Peyer's patch (tissue), 4 donors: ENCODE results near the gene OARD1. TPM values are rescaled to one million over a fixed set of nuclear protein-coding genes. Genes with fewer than 3 reads are reported as not detected.

ENCODE experiments used
- DNase-seq, 3 donors: peaks; one replicate each; pipeline ENCODE4 v3.0.0-alpha.2; 2017 to 2019
- H3K27ac ChIP-seq, 4 donors: fragments of 200-600 bp; sonication (generic); one replicate each; pipeline ENCODE4 v1.5.1; 2016 to 2019
- H3K27me3 ChIP-seq, 2 donors: fragments of 200-600 bp; sonication (generic); one replicate each; pipeline ENCODE4 v1.5.1; 2019
- H3K36me3 ChIP-seq, 3 donors: fragments of 200-600 bp; sonication (generic); one replicate each; pipeline ENCODE4 v1.5.1; 2016 to 2019
- H3K4me1 ChIP-seq, 4 donors: fragments of 200-600 bp; sonication (generic); one replicate each; pipeline ENCODE4 v1.5.1; 2016 to 2019
- H3K4me3 ChIP-seq, 4 donors: fragments of 200-600 bp; sonication (generic); 1 replicate in 3 of 4; 2 replicates in 1 of 4; pipeline ENCODE4 v1.5.1; 2016 to 2019; ENCODE audit warnings: mild to moderate bottlenecking in 1 of 4
- H3K9me3 ChIP-seq, 4 donors: fragments of 200-600 bp; sonication (generic); one replicate each; pipeline ENCODE4 v1.5.1; 2016 to 2019; ENCODE audit warnings: mild to moderate bottlenecking in 1 of 4
- CTCF ChIP-seq, 6 experiments: fragments of 450-650 bp in 4 of 6; fragments of 200-600 bp in 2 of 6; sonication (generic) in 1 of 6; IDR thresholded peaks; one replicate each; pipeline ENCODE4 v1.5.1; 2017 to 2019; ENCODE audit warnings: antibody characterized with exemption in 6 of 6, mild to moderate bottlenecking in 3 of 6, moderate library complexity in 1 of 6
- POLR2A ChIP-seq, 2 donors: fragments of 450-650 bp; IDR thresholded peaks; one replicate each; pipeline ENCODE4 v1.5.1; 2017; ENCODE audit warnings: antibody characterized with exemption in 2 of 2, mild to moderate bottlenecking in 2 of 2, moderate library complexity in 2 of 2
- total RNA-seq, 4 donors: library from RNA; depleted of rRNA; stranded (reverse); fragments of >200 nt; gene quantifications; one replicate each; pipeline ENCODE4 v1.1.0, GENCODE V29; 2016

Gene OARD1
- total RNA-seq, 4 donors from 2014 or later, result 33.3 to 49.5 (median 39.6) TPM

- Histone ChIP-seq H3K4me3 (no peak overlapping the region), H3K36me3 (peaks cover 0 to 93% (median 0%) of the 10 kb centered on the region in 3 donors), H3K27ac (no peak overlapping the region), H3K27me3 (no peaks in the 10 kb centered on the region), H3K9me3 (no peaks in the 10 kb centered on the region), H3K4me1 (no peaks in the 10 kb centered on the region)
- DNase-seq, result no peak
- TF ChIP-seq POLR2A (IDR thresholded peaks at IDR 0.05) (no peak), CTCF (IDR thresholded peaks at IDR 0.05) (no peak)
Measured at GRCh38 chr6:41090841-41091761, 18.9 kb upstream of the OARD1 start.

- no peak for TF ChIP-seq CTCF (IDR thresholded peaks at IDR 0.05)
- no peak for TF ChIP-seq POLR2A (IDR thresholded peaks at IDR 0.05)
- H3K36me3 ChIP-seq, result peaks cover 0 to 91% (median 0%) of the 10 kb centered on the region in 3 donors
- DNase-seq, result no peak
Measured at GRCh38 chr6:41088451-41088850, 16.3 kb upstream of the OARD1 start.

GRCh38 chr6:41085182-41085581 is 13.0 kb upstream of the OARD1 start:
- no peaks in the 10 kb centered on the region for H3K9me3 ChIP-seq
- TF ChIP-seq CTCF (IDR thresholded peaks at IDR 0.05), result no peak
- no peak for TF ChIP-seq POLR2A (IDR thresholded peaks at IDR 0.05)
- no peaks in the 10 kb centered on the region for H3K4me1 ChIP-seq
- H3K27ac ChIP-seq, result no peak overlapping the region
- H3K27me3 ChIP-seq, result no peaks in the 10 kb centered on the region
- no peak overlapping the region for H3K4me3 ChIP-seq
- peaks cover 0 to 73% (median 0%) of the 10 kb centered on the region in 3 donors for H3K36me3 ChIP-seq
- no peak for DNase-seq

More at GRCh38 chr6:41088451-41088850, 16.3 kb upstream of the OARD1 start:
- H3K4me3 ChIP-seq, result no peak overlapping the region
- H3K9me3 ChIP-seq, result no peaks in the 10 kb centered on the region
- H3K4me1 ChIP-seq, result no peaks in the 10 kb centered on the region
- no peak overlapping the region for H3K27ac ChIP-seq
- H3K27me3 ChIP-seq, result no peaks in the 10 kb centered on the region

GRCh38 chr6:41083072-41083471 is 10.9 kb upstream of the OARD1 start:
- H3K27me3 ChIP-seq, result no peaks in the 10 kb centered on the region
- no peak for DNase-seq
- peaks cover 0 to 2% (median 0%) of the 10 kb centered on the region in 4 donors for H3K4me1 ChIP-seq
- no peak for TF ChIP-seq POLR2A (IDR thresholded peaks at IDR 0.05)
- TF ChIP-seq CTCF (IDR thresholded peaks at IDR 0.05), result no peak
- H3K27ac ChIP-seq, result no peak overlapping the region
- H3K4me3 ChIP-seq, result no peak overlapping the region
- peaks cover 0 to 70% (median 0%) of the 10 kb centered on the region in 3 donors for H3K36me3 ChIP-seq
- no peaks in the 10 kb centered on the region for H3K9me3 ChIP-seq

- H3K4me1 ChIP-seq, result peaks cover 0 to 23% (median 2%) of the 10 kb centered on the region in 4 donors
- H3K36me3 ChIP-seq, result peaks cover 0 to 48% (median 0%) of the 10 kb centered on the region in 3 donors
- no peak overlapping the region for H3K27ac ChIP-seq
- DNase-seq, result peak in 1 of 3 donors; percentile 19
- H3K9me3 ChIP-seq, result no peaks in the 10 kb centered on the region
- no peaks in the 10 kb centered on the region for H3K27me3 ChIP-seq
- no peak overlapping the region for H3K4me3 ChIP-seq
- TF ChIP-seq POLR2A (IDR thresholded peaks at IDR 0.05) (no peak), CTCF (IDR thresholded peaks at IDR 0.05) (no peak)
Measured at GRCh38 chr6:41080621-41081020, 8.5 kb upstream of the OARD1 start.
